ENCODE measurements around the gene MARCHF4.

- TF ChIP-seq GATA2 (IDR thresholded peaks at IDR 0.05; ENCODE audit: insufficient read depth, insufficient read length, low read depth, low read length): no peak
- TF ChIP-seq CTCF (IDR thresholded peaks at IDR 0.05; ENCODE audit: extremely low read depth in 1 of 2, insufficient read depth in 1 of 2, low read depth in 1 of 2, low read length in 2 of 2): no peak
- TF ChIP-seq POLR2AphosphoS5 (IDR thresholded peaks at IDR 0.05; ENCODE audit: insufficient read depth, low read depth, low read length): no peak
- TF ChIP-seq POLR2A (IDR thresholded peaks at IDR 0.05; ENCODE audit: low read depth, low read length): no peak
- TF ChIP-seq EZH2 (IDR thresholded peaks at IDR 0.05; ENCODE audit: borderline replicate concordance, low read depth, low read length, severe bottlenecking): no peak
- TF ChIP-seq, protein P1, sequence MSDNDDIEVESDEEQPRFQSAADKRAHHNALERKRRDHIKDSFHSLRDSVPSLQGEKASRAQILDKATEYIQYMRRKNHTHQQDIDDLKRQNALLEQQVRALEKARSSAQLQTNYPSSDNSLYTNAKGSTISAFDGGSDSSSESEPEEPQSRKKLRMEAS (IDR thresholded peaks at IDR 0.05; ENCODE audit: insufficient read depth, insufficient read length): no peak
- no peak for TF ChIP-seq MYC (IDR thresholded peaks at IDR 0.05; ENCODE audit: low read depth, low read length)
- TF ChIP-seq FOS (IDR thresholded peaks at IDR 0.05; ENCODE audit: borderline replicate concordance, insufficient read depth, low read length): no peak
These were observed 19.5 kb downstream of the MARCHF4 start for GRCh38 chr2:216352653-216353270.

All from endothelial cell of umbilical vein (primary cell).